IMR-90 (cell line): ENCODE measurements around the gene SNX25. TPM values are rescaled to one million over a fixed set of nuclear protein-coding genes. Genes with fewer than 3 reads are reported as not detected.

Source experiments
- ATAC-seq: fragments of 200-7000 bp; cut with Tn5 transposase; 2 replicates; pipeline ENCODE4 v1.9.1; 2020; ENCODE audit warnings: low read depth, mild to moderate bottlenecking, moderate library complexity
- BruUV-seq: library from RNA; stranded (reverse); fragments of 400-500 nt; replicated peaks from 2 replicates; lab custom pipeline; 2021; lab: Mats Ljungman, UMichigan
- CTCF ChIA-PET: fragments of 300-600 bp; formaldehyde crosslinking; extraction: SDS; loops from one replicate; lab custom pipeline; 2021; ENCODE audit warnings: antibody characterized with exemption; lab: Yijun Ruan, JAX
- POLR2A ChIA-PET: fragments of 300-600 bp; sonication (Branson Sonifier 250); formaldehyde crosslinking; loops from one replicate; lab custom pipeline; 2022; ENCODE audit warnings: antibody characterized with exemption; ENCODE audit not compliant: unreplicated experiment; lab: Charles Lee
- DNase-seq: peaks from one replicate; pipeline ENCODE4 v3.0.0; 2013
- H2AFZ ChIP-seq: replicated peaks from 2 replicates; pipeline ENCODE3; 2013; ENCODE audit warnings: low read length, mild to moderate bottlenecking; ENCODE audit not compliant: poor library complexity
- H2AK5ac ChIP-seq: 2 replicates; pipeline ENCODE4 v1.6.1; 2013; ENCODE audit warnings: low read depth, low read length, inconsistent platforms
- H2AK9ac ChIP-seq: replicated peaks from 2 replicates; pipeline ENCODE3; 2013; ENCODE audit warnings: mild to moderate bottlenecking, low read depth, low read length, moderate library complexity; ENCODE audit not compliant: poor library complexity
- H2BK120ac ChIP-seq: 2 replicates; pipeline ENCODE4 v1.6.1; 2013; ENCODE audit warnings: low read depth, low read length, inconsistent platforms
- H2BK15ac ChIP-seq: 3 replicates; pipeline ENCODE4 v1.6.1; 2013; ENCODE audit warnings: low read depth, low read length, inconsistent platforms
- H2BK20ac ChIP-seq: 2 replicates; pipeline ENCODE4 v1.6.1; 2013; ENCODE audit warnings: low read depth, mild to moderate bottlenecking, inconsistent platforms, low read length, moderate library complexity
- H2BK5ac ChIP-seq: 2 replicates; pipeline ENCODE4 v1.6.1; 2013; ENCODE audit warnings: mild to moderate bottlenecking, low read depth, low read length, inconsistent platforms; ENCODE audit not compliant: poor library complexity, severe bottlenecking
- H3K14ac ChIP-seq: replicated peaks from 2 replicates; pipeline ENCODE4 v1.6.1; 2013; ENCODE audit warnings: low read depth, low read length, inconsistent platforms
- H3K18ac ChIP-seq: 2 replicates; pipeline ENCODE4 v1.6.1; 2013; ENCODE audit warnings: low read depth, low read length, control low read depth
- H3K23ac ChIP-seq: 2 replicates; pipeline ENCODE4 v1.6.1; 2013; ENCODE audit warnings: low read depth, low read length, inconsistent platforms
- H3K27ac ChIP-seq: 2 replicates; pipeline ENCODE4 v1.5.1; 2013; ENCODE audit warnings: mild to moderate bottlenecking, control low read depth, low read length; ENCODE audit not compliant: insufficient read depth
- H3K27me3 ChIP-seq: 2 replicates; pipeline ENCODE4 v1.6.1; 2013; ENCODE audit warnings: low read length; ENCODE audit not compliant: control insufficient read depth, insufficient read depth
- H3K36me3 ChIP-seq: 2 replicates; pipeline ENCODE4 v1.6.1; 2013; ENCODE audit warnings: low read length, mixed read lengths; ENCODE audit not compliant: control insufficient read depth, insufficient read depth
- H3K4ac ChIP-seq: 2 replicates; pipeline ENCODE4 v1.6.1; 2013; ENCODE audit warnings: low read depth, low read length, inconsistent platforms
- H3K4me1 ChIP-seq: 2 replicates; pipeline ENCODE4 v1.6.1; 2013; ENCODE audit warnings: low read length, mixed read lengths; ENCODE audit not compliant: control insufficient read depth, insufficient read depth
- H3K4me2 ChIP-seq: 2 replicates; pipeline ENCODE4 v1.6.1; 2013; ENCODE audit warnings: low read depth, mild to moderate bottlenecking, control low read depth, low read length, moderate library complexity
- H3K4me3 ChIP-seq: 2 replicates; pipeline ENCODE4 v1.5.1; 2013; ENCODE audit warnings: low read depth, mild to moderate bottlenecking, control low read depth, low read length, moderate library complexity; ENCODE audit not compliant: insufficient read depth
- H3K56ac ChIP-seq: 2 replicates; pipeline ENCODE4 v1.6.1; 2013; ENCODE audit warnings: low read length, inconsistent platforms; ENCODE audit not compliant: insufficient read depth; ENCODE audit errors: extremely low read depth
- H3K79me1 ChIP-seq, 2 experiments: 2 replicates each; pipeline ENCODE4 v1.6.1; 2013; ENCODE audit warnings: low read length in 2 of 2, inconsistent platforms in 1 of 2, low read depth in 1 of 2
- H3K9ac ChIP-seq: 2 replicates; pipeline ENCODE4 v1.6.1; 2013; ENCODE audit warnings: low read depth, low read length, control low read depth
- H3K9me1 ChIP-seq: 2 replicates; pipeline ENCODE4 v1.6.1; 2013; ENCODE audit warnings: low read length, inconsistent platforms; ENCODE audit not compliant: insufficient read depth
- H3K9me3 ChIP-seq: 2 replicates; pipeline ENCODE4 v1.6.1; 2013; ENCODE audit warnings: low read length; ENCODE audit not compliant: control insufficient read depth, insufficient read depth
- H4K20me1 ChIP-seq: 2 replicates; pipeline ENCODE4 v1.6.1; 2013; ENCODE audit warnings: low read length, inconsistent platforms; ENCODE audit not compliant: insufficient read depth
- H4K5ac ChIP-seq: 2 replicates; pipeline ENCODE4 v1.6.1; 2013; ENCODE audit warnings: mild to moderate bottlenecking, low read depth, low read length, control low read depth
- H4K8ac ChIP-seq, 2 experiments: 2 replicates each; pipeline ENCODE4 v1.6.1; 2013; ENCODE audit warnings: low read depth in 2 of 2, low read length in 2 of 2, control low read depth in 1 of 2, inconsistent platforms in 1 of 2
- H4K91ac ChIP-seq: 2 replicates; pipeline ENCODE4 v1.6.1; 2013; ENCODE audit warnings: low read depth, low read length, inconsistent platforms; ENCODE audit not compliant: insufficient read depth
- BHLHE40 ChIP-seq: fragments of 150-350 bp; IDR thresholded peaks from 2 replicates; pipeline ENCODE4 v1.6.1; 2016; ENCODE audit warnings: mild to moderate bottlenecking, low read depth, low read length
- CEBPB ChIP-seq: IDR thresholded peaks from 2 replicates; pipeline ENCODE4 v1.6.1; 2012; ENCODE audit warnings: low read depth, low read length, improper control_type of control experiment
- CHD1 ChIP-seq: IDR thresholded peaks from 2 replicates; pipeline ENCODE4 v1.6.1; 2012; ENCODE audit warnings: low read depth, low read length, improper control_type of control experiment
- FOS ChIP-seq: fragments of 150-350 bp; IDR thresholded peaks from 2 replicates; pipeline ENCODE4 v1.6.1; 2016; ENCODE audit warnings: low read depth, low read length
- MAFK ChIP-seq: IDR thresholded peaks from 2 replicates; pipeline ENCODE4 v1.6.1; 2012; ENCODE audit warnings: low read depth, low read length, improper control_type of control experiment
- MAZ ChIP-seq: IDR thresholded peaks from 2 replicates; pipeline ENCODE4 v1.6.1; 2012; ENCODE audit warnings: low read depth, mild to moderate bottlenecking, low read length, improper control_type of control experiment, moderate library complexity, borderline replicate concordance
- MXI1 ChIP-seq: IDR thresholded peaks from 2 replicates; pipeline ENCODE4 v1.6.1; 2012; ENCODE audit warnings: low read depth, mild to moderate bottlenecking, low read length, moderate library complexity, borderline replicate concordance
- NFE2L2 ChIP-seq: fragments of 150-350 bp; IDR thresholded peaks from 2 replicates; pipeline ENCODE4 v1.6.1; 2016; ENCODE audit warnings: low read depth, mild to moderate bottlenecking, low read length
- POLR2A ChIP-seq: IDR thresholded peaks from 2 replicates; pipeline ENCODE4 v1.6.1; 2012; ENCODE audit warnings: mild to moderate bottlenecking, low read depth, low read length
- RAD21 ChIP-seq: IDR thresholded peaks from 2 replicates; pipeline ENCODE4 v1.6.1; 2012; ENCODE audit warnings: low read length, improper control_type of control experiment
- RCOR1 ChIP-seq: IDR thresholded peaks from 2 replicates; pipeline ENCODE4 v1.6.1; 2012; ENCODE audit warnings: mild to moderate bottlenecking, low read length, improper control_type of control experiment; ENCODE audit not compliant: insufficient replicate concordance
- RFX5 ChIP-seq: IDR thresholded peaks from 2 replicates; pipeline ENCODE4 v1.8.0; 2012; ENCODE audit warnings: low read depth, mild to moderate bottlenecking, low read length, moderate library complexity
- SMC3 ChIP-seq: fragments of 150-350 bp; IDR thresholded peaks from 2 replicates; pipeline ENCODE4 v1.6.1; 2016; ENCODE audit warnings: low read depth, mild to moderate bottlenecking, antibody characterized with exemption, low read length, moderate library complexity
- USF2 ChIP-seq: fragments of 150-350 bp; IDR thresholded peaks from 2 replicates; pipeline ENCODE4 v1.6.1; 2017; ENCODE audit warnings: mild to moderate bottlenecking, antibody characterized with exemption, low read length, low read depth
- WGBS, 2 experiments: methylation state at CpG; one replicate each; pipeline versions ENCODE4 v1.1.5 to v1.1.7; 2013; ENCODE audit warnings: missing lambda C conversion rate in 2 of 2; ENCODE audit not compliant: insufficient read length in 1 of 2; ENCODE audit errors: extremely low coverage in 2 of 2; 5-methylcytosine and 5-hydroxymethylcytosine counted together
- dilution Hi-C: fragments of 300-500 bp; cut with HindIII; formaldehyde crosslinking; loops from one replicate; pipeline ENCODE4 v1.14.3; 2018; ENCODE audit warnings: low sequenced_read_pairs; ENCODE audit not compliant: unreplicated experiment
- in situ Hi-C: fragments of 300-500 bp; cut with MboI; formaldehyde crosslinking; loops from 3 replicates; pipeline ENCODE4 v1.14.3; 2019; ENCODE audit warnings: low sequenced_read_pairs, inconsistent platforms, mixed read lengths
- intact Hi-C: fragments of 100-400 bp; cut with micrococcal nuclease; formaldehyde crosslinking; loops from 2 replicates; pipeline ENCODE4 v1.10.0; 2022
- polyA plus RNA-seq, 3 experiments: library from polyadenylated mRNA; depleted of rRNA; stranded (reverse); fragments of >200 nt; gene quantifications; 2 replicates each; pipeline ENCODE4 v1.2.3, GENCODE V29; 2012; ENCODE audit warnings: low replicate concordance in 1 of 3
- total RNA-seq: library from RNA; depleted of rRNA; stranded (reverse); fragments of >200 nt; gene quantifications from 2 replicates; pipeline ENCODE4 v1.2.3, GENCODE V29; 2012
- TF ChIP-seq, protein P1 (sequence below): conservative IDR thresholded peaks from 2 replicates; pipeline ENCODE4 v1.5.1; 2012; ENCODE audit warnings: mild to moderate bottlenecking, low read depth, low read length, improper control_type of control experiment
- TF ChIP-seq, protein P2 (sequence below): fragments of 150-350 bp; IDR thresholded peaks from 2 replicates; pipeline ENCODE4 v1.6.1; 2016; ENCODE audit warnings: low read depth, mild to moderate bottlenecking, low read length, moderate library complexity, borderline replicate concordance

The SNX25 gene
- total and polyA plus RNA-seq, 2 of the 4 experiments (the other 2 are of a cell fraction), result 11.4 to 28.3 TPM

- Histone ChIP-seq H3K4ac (no peak overlapping the region), H3K4me1 (no peaks in the 10 kb centered on the region), H2AK9ac (no peak overlapping the region), H2AFZ (no peak overlapping the region), H3K79me1 (no peaks in the 10 kb centered on the region), H3K9ac (no peak overlapping the region), H3K27me3 (no peaks in the 10 kb centered on the region), H3K27ac (no peak overlapping the region), H4K91ac (no peak overlapping the region), H3K18ac (no peak overlapping the region), H4K20me1 (no peaks in the 10 kb centered on the region), H3K9me1 (peaks cover 4% of the 10 kb centered on the region; the same call in 1 of the 2 replicates), H2BK20ac (no peak overlapping the region), H4K8ac (no peak overlapping the region), H4K5ac (no peak overlapping the region), H3K4me2 (no peak overlapping the region), H3K14ac (no peak overlapping the region), H3K23ac (no peak overlapping the region), H2BK120ac (no peak overlapping the region), H3K36me3 (peaks cover 7% of the 10 kb centered on the region), H2BK5ac (no peak overlapping the region), H2BK15ac (no peak overlapping the region), H3K9me3 (peaks cover 3% of the 10 kb centered on the region), H3K4me3 (no peak overlapping the region), H3K56ac (no peak overlapping the region), H2AK5ac (no peak overlapping the region)
- no TSS peak for BruUV-seq
- DNase-seq, result no peak
- TF ChIP-seq RFX5 (no peak), POLR2A (no peak), CEBPB (no peak), MAZ (no peak), MAFK (no peak), FOS (no peak), RCOR1 (no peak), MXI1 (no peak), SMC3 (no peak), CHD1 (no peak), BHLHE40 (no peak), RAD21 (no peak), USF2 (no peak), NFE2L2 (no peak)
- TF ChIP-seq, protein P1, sequence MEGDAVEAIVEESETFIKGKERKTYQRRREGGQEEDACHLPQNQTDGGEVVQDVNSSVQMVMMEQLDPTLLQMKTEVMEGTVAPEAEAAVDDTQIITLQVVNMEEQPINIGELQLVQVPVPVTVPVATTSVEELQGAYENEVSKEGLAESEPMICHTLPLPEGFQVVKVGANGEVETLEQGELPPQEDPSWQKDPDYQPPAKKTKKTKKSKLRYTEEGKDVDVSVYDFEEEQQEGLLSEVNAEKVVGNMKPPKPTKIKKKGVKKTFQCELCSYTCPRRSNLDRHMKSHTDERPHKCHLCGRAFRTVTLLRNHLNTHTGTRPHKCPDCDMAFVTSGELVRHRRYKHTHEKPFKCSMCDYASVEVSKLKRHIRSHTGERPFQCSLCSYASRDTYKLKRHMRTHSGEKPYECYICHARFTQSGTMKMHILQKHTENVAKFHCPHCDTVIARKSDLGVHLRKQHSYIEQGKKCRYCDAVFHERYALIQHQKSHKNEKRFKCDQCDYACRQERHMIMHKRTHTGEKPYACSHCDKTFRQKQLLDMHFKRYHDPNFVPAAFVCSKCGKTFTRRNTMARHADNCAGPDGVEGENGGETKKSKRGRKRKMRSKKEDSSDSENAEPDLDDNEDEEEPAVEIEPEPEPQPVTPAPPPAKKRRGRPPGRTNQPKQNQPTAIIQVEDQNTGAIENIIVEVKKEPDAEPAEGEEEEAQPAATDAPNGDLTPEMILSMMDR, result no peak
- TF ChIP-seq, protein P2, sequence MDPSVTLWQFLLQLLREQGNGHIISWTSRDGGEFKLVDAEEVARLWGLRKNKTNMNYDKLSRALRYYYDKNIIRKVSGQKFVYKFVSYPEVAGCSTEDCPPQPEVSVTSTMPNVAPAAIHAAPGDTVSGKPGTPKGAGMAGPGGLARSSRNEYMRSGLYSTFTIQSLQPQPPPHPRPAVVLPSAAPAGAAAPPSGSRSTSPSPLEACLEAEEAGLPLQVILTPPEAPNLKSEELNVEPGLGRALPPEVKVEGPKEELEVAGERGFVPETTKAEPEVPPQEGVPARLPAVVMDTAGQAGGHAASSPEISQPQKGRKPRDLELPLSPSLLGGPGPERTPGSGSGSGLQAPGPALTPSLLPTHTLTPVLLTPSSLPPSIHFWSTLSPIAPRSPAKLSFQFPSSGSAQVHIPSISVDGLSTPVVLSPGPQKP, result no peak
- dilution Hi-C loops, result no loop called here
- intact Hi-C loops, result no loop called here
- no peak for ATAC-seq
- ChIA-PET POLR2A (no interaction called here), CTCF (no interaction called here)
- 87% methylated on average over 4 of the region's 6 CpGs; no CpG with 5 or more reads in 1 of the 2 experiments for WGBS, 2 experiments
- in situ Hi-C loops, result no loop called here
Measured at GRCh38 chr4:185378264-185378663, 168.9 kb downstream of the SNX25 start.
